Gastrocnemius medialis (tissue), 4 donors: ENCODE measurements around the gene BAAT. TPM values are rescaled to one million over a fixed set of nuclear protein-coding genes. Genes with fewer than 3 reads are reported as not detected.

Experiments
- ATAC-seq, 2 donors: fragments of 150-250 bp; one replicate each; pipeline ENCODE4 v1.9.1; 2016
- DNase-seq, 2 donors: peaks; one replicate each; pipeline ENCODE4 v3.0.0-alpha.2; 2019
- H3K27ac ChIP-seq, 4 donors: fragments of 200-600 bp; sonication (generic); 1 replicate in 1 of 4; 2 replicates in 3 of 4; pipeline ENCODE4 v1.5.1; 2016 to 2018; ENCODE audit warnings: mild to moderate bottlenecking in 2 of 4, moderate library complexity in 1 of 4
- H3K27me3 ChIP-seq, 3 donors: fragments of 200-600 bp; sonication (generic) in 2 of 3; 1 replicate in 1 of 3; 2 replicates in 2 of 3; pipeline versions ENCODE4 v1.5.1 to v1.6.0; 2016 to 2019; ENCODE audit warnings: mild to moderate bottlenecking in 1 of 3, moderate library complexity in 1 of 3
- H3K36me3 ChIP-seq, 2 donors: fragments of 200-600 bp; sonication (generic) in 1 of 2; one replicate each; pipeline ENCODE4 v1.5.1; 2017 to 2018
- H3K4me1 ChIP-seq, 2 donors: fragments of 200-600 bp; sonication (generic) in 1 of 2; one replicate each; pipeline ENCODE4 v1.5.1; 2016 to 2017; ENCODE audit warnings: mild to moderate bottlenecking in 2 of 2
- H3K4me3 ChIP-seq, 4 donors: fragments of 200-600 bp; sonication (generic) in 3 of 4; 1 replicate in 1 of 4; 2 replicates in 3 of 4; pipeline ENCODE4 v1.5.1; 2016 to 2019; ENCODE audit warnings: mild to moderate bottlenecking in 2 of 4
- H3K9me3 ChIP-seq, 3 donors: fragments of 200-600 bp; sonication (generic) in 2 of 3; 1 replicate in 1 of 3; 2 replicates in 2 of 3; pipeline ENCODE4 v1.5.1; 2016 to 2019
- CTCF ChIP-seq, 5 experiments: fragments of 450-650 bp in 3 of 5; fragments of 200-600 bp in 2 of 5; sonication (generic) in 2 of 5; IDR thresholded peaks in 4 of 5; conservative IDR thresholded peaks in 1 of 5; 1 replicate in 4 of 5; 2 replicates in 1 of 5; pipeline ENCODE4 v1.5.1; 2016 to 2019; ENCODE audit warnings: antibody characterized with exemption in 5 of 5, mild to moderate bottlenecking in 3 of 5, moderate library complexity in 3 of 5
- POLR2A ChIP-seq, 2 donors: fragments of 450-650 bp; IDR thresholded peaks; one replicate each; pipeline ENCODE4 v1.6.1; 2017; ENCODE audit warnings: antibody characterized with exemption in 2 of 2, mild to moderate bottlenecking in 2 of 2, moderate library complexity in 2 of 2
- in situ Hi-C, 4 donors: fragments of 200-750 bp; cut with MboI; loops; one replicate each; pipeline versions ENCODE4 v1.15.0 to v1.8.0; 2017; ENCODE audit warnings: low sequenced_read_pairs in 4 of 4
- intact Hi-C: fragments of 100-400 bp; cut with DNase I; formaldehyde crosslinking; loops from one replicate; pipeline ENCODE4 v1.15.1; 2023; ENCODE audit warnings: low total_unique reads
- total RNA-seq, 4 donors: library from RNA; depleted of rRNA; stranded (reverse); fragments of >200 nt; gene quantifications; one replicate each; pipeline versions ENCODE4 v1.1.0 to v1.2.3, GENCODE V29; 2016

BAAT gene
- total RNA-seq, 4 donors from 2014 or later = 1.2 to 3.8 (median 1.3) TPM; not detected in 1

DNA sequence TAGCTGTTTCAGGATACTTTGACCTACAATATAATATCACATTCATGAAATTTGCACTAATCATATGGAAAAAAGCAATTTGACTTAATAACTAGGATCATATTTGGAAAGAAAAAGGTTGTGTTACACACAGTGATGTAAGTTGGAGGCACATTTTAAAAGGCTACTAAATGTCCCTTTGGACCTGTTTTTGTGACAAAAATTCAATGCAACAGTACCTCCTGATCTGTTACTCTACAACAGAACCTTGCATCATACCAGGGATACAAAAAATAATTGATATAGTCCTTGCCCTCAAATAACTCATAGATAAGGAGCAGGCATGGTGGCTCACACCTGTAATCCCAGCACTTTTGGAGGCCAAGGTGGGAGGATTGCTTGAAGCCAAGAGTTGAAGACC, 67.1 kb downstream of the BAAT start:
- intact Hi-C loops = no loop called here
- in situ Hi-C loops = loop anchor here in 3 of 4 donors (25.0 kb wide), 2 partner anchors 605 to 705 kb away; no protein-coding TSS in a partner anchor
- ATAC-seq = no peak

GRCh38 chr9:101315112-101315450, 69.7 kb downstream of the BAAT start:
- ATAC-seq = no peak
- H3K4me1 ChIP-seq = no peaks in the 10 kb centered on the region
- TF ChIP-seq POLR2A (IDR thresholded peaks at IDR 0.05) (no peak), CTCF (IDR thresholded peaks at IDR 0.05 in 4 of 5, conservative IDR thresholded peaks at IDR 0.05 in 1 of 5) (no peak)
- in situ Hi-C loops (loop anchor here in 3 of 4 donors (25.0 kb wide), 2 partner anchors 603 to 703 kb away; no protein-coding TSS in a partner anchor), intact Hi-C loops (no loop called here)
- no peak overlapping the region for H3K4me3 ChIP-seq
- no peaks in the 10 kb centered on the region for H3K9me3 ChIP-seq
- no peak for DNase-seq
- H3K27me3 ChIP-seq = no peaks in the 10 kb centered on the region
- H3K27ac ChIP-seq = no peak overlapping the region
- no peaks in the 10 kb centered on the region for H3K36me3 ChIP-seq

More for the DNA sequence above, 67.1 kb downstream of the BAAT start:
- DNase-seq = no peak
- no peak for TF ChIP-seq POLR2A (IDR thresholded peaks at IDR 0.05)
- TF ChIP-seq CTCF (IDR thresholded peaks at IDR 0.05 in 4 of 5, conservative IDR thresholded peaks at IDR 0.05 in 1 of 5) = no peak
- H3K27me3 ChIP-seq = no peaks in the 10 kb centered on the region
- no peaks in the 10 kb centered on the region for H3K9me3 ChIP-seq
- H3K27ac ChIP-seq = no peak overlapping the region
- H3K36me3 ChIP-seq = no peaks in the 10 kb centered on the region
- H3K4me3 ChIP-seq = no peak overlapping the region
- no peaks in the 10 kb centered on the region for H3K4me1 ChIP-seq

DNA sequence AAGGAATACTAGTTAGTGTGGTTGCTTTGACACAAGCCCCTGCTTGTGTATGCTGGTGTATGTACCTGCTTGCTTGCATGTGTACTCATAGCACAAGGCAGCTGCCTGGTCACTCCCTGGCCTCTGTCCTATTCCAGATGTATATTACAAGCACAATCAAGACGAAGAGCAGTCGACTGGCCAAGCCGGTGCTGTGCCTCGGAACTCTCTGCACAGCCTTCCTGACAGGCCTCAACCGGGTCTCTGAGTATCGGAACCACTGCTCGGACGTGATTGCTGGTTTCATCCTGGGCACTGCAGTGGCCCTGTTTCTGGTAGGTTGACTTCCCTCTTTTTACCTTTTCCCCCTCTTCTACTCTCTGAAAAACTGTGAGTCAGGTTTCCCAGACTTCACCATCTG, 72.1 kb downstream of the BAAT start:
- H3K9me3 ChIP-seq = no peaks in the 10 kb centered on the region
- intact Hi-C loops (loop anchor here (5.0 kb wide), 2 partner anchors 595 to 610 kb away; no protein-coding TSS in a partner anchor), in situ Hi-C loops (loop anchor here in 3 of 4 donors (25.0 kb wide), 2 partner anchors 600 to 700 kb away; no protein-coding TSS in a partner anchor)
- H3K4me3 ChIP-seq = no peak overlapping the region
- H3K27me3 ChIP-seq = no peaks in the 10 kb centered on the region
- no peak for ATAC-seq
- H3K36me3 ChIP-seq = no peaks in the 10 kb centered on the region
- H3K27ac ChIP-seq = no peak overlapping the region
- H3K4me1 ChIP-seq = no peaks in the 10 kb centered on the region
- no peak for DNase-seq
- TF ChIP-seq POLR2A (IDR thresholded peaks at IDR 0.05) (no peak), CTCF (IDR thresholded peaks at IDR 0.05 in 4 of 5, conservative IDR thresholded peaks at IDR 0.05 in 1 of 5) (no peak)

DNA sequence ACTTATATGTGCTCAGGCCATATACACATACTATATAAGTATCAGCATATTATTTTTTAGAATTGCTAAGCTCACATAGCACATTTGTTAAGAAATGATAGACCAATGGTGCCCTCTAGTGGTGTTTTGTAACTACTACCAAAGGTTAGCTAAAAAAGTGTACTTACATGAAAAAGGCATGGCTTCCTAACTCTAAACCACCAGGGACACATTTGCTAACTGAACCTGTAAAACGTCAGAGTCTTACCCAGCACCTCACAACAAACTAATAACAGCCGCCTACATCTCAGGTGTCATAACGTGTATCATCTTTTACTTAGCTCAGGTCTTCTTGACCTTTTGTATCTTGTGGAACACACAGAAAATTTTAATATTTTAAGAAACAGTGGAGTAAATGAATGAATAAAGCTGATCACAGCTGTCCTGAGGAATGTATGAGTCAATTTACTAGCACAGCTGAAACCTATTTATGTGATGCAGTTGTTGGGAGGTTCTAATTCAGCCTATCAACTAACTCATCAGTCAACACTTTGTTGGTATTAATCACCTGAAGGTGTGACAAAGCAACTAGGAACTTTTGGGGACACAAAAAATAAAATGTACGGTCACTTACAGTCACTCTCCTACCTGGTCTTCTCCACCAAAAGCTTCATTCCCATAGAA, 72.9 kb downstream of the BAAT start:
- in situ Hi-C loops (loop anchor here in 3 of 4 donors (25.0 kb wide), 2 partner anchors 600 to 700 kb away; no protein-coding TSS in a partner anchor), intact Hi-C loops (loop anchor here (1.0 to 5.0 kb wide), 3 partner anchors 595 to 710 kb away; no protein-coding TSS in a partner anchor)
- Histone ChIP-seq H3K27me3 (no peaks in the 10 kb centered on the region), H3K27ac (no peak overlapping the region), H3K36me3 (no peaks in the 10 kb centered on the region), H3K9me3 (no peaks in the 10 kb centered on the region), H3K4me1 (no peaks in the 10 kb centered on the region), H3K4me3 (no peak overlapping the region)
- peak; percentile 47 to 75 for ATAC-seq
- TF ChIP-seq POLR2A (IDR thresholded peaks at IDR 0.05) (no peak), CTCF (IDR thresholded peaks at IDR 0.05 in 4 of 5, conservative IDR thresholded peaks at IDR 0.05 in 1 of 5) (peak; percentile 50 to 70 (median 63))
- no peak for DNase-seq
